ENCODE data around the gene SERPINH1.
A peak's percentile ranks its signal among the peaks of the same experiment; 100 is the strongest.

SERPINH1 gene

GRCh38 chr11:75533896-75534258 lies 28.2 kb upstream of the SERPINH1 start:
- no peak for DNase-seq

GRCh38 chr11:75534259-75535069 lies 27.6 kb upstream of the SERPINH1 start:
- DNase-seq, result no peak

GRCh38 chr11:75535071-75535470 lies 27.0 kb upstream of the SERPINH1 start:
- DNase-seq, result no peak

- DNase-seq, result peak; percentile 84 to 85
These were observed 25.0 kb upstream of the SERPINH1 start for GRCh38 chr11:75536786-75537641.

- no peak for DNase-seq
These were observed 24.3 kb upstream of the SERPINH1 start for GRCh38 chr11:75537740-75538139.

GRCh38 chr11:75538150-75538942 lies 23.7 kb upstream of the SERPINH1 start:
- DNase-seq, result no peak

GRCh38 chr11:75539459-75540334 lies 22.4 kb upstream of the SERPINH1 start:
- no peak for DNase-seq

GRCh38 chr11:75541193-75542087 lies 20.6 kb upstream of the SERPINH1 start:
- no peak for DNase-seq

GRCh38 chr11:75542088-75542438 lies 20.0 kb upstream of the SERPINH1 start:
- no peak for DNase-seq

- no peak for DNase-seq
These were observed 18.2 kb upstream of the SERPINH1 start for GRCh38 chr11:75543806-75544205.

GRCh38 chr11:75547177-75547576 lies 14.9 kb upstream of the SERPINH1 start:
- DNase-seq, result no peak

GRCh38 chr11:75547617-75548058 lies 14.4 kb upstream of the SERPINH1 start:
- DNase-seq, result peak; percentile 14 to 35

GRCh38 chr11:75548595-75549272 lies 13.3 kb upstream of the SERPINH1 start:
- DNase-seq, result no peak

GRCh38 chr11:75549370-75549958 lies 12.6 kb upstream of the SERPINH1 start:
- no peak for DNase-seq

- DNase-seq, result no peak
These were observed 8.9 kb upstream of the SERPINH1 start for GRCh38 chr11:75553182-75553581.

- DNase-seq, result no peak
These were observed 8.2 kb upstream of the SERPINH1 start for GRCh38 chr11:75553889-75554257.

- DNase-seq, result no peak
These were observed 7.6 kb upstream of the SERPINH1 start for GRCh38 chr11:75554258-75555022.

GRCh38 chr11:75555079-75555811 lies 6.8 kb upstream of the SERPINH1 start:
- DNase-seq, result no peak

GRCh38 chr11:75556275-75556674 lies 5.8 kb upstream of the SERPINH1 start:
- DNase-seq, result no peak
